ENCODE measurements around the gene WBP1. TPM values are rescaled to one million over a fixed set of nuclear protein-coding genes. Genes with fewer than 3 reads are reported as not detected.
A peak's percentile ranks its signal among the peaks of the same experiment; 100 is the strongest.

The WBP1 gene
- total RNA-seq: 10 to 100 TPM; 39.5 to 65.0 TPM
- polyA plus RNA-seq: 10 to 100 TPM; 55.9 to 56.7 TPM
- long read RNA-seq, donor 1, transcript WBP1-212 (3 exons, 919 nt): minor isoform, 13 of 55 reads
- long read RNA-seq, donor 1, transcript WBP1-201 (4 exons, 1,294 nt): major isoform, 33 of 55 reads
- long read RNA-seq, donor 1, partial matches to known transcripts: 0 of 55 reads
- long read RNA-seq, donor 1, other reads (novel, unspliced or antisense): 0 of 55 reads
- long read RNA-seq, donor 2, transcript WBP1-201 (4 exons, 1,294 nt): major isoform, 14 of 39 reads
- long read RNA-seq, donor 2, transcript WBP1-212 (3 exons, 919 nt): minor isoform, 6 of 39 reads
- long read RNA-seq, donor 2, partial matches to known transcripts: 12 of 39 reads
- long read RNA-seq, donor 2, other reads (novel, unspliced or antisense): 0 of 39 reads
- long read RNA-seq, donor 3, transcript WBP1-212 (3 exons, 919 nt): minor isoform, 8 of 62 reads
- long read RNA-seq, donor 3, transcript WBP1-201 (4 exons, 1,294 nt): major isoform, 16 of 62 reads
- long read RNA-seq, donor 3, partial matches to known transcripts: 31 of 62 reads
- long read RNA-seq, donor 3, other reads (novel, unspliced or antisense): 0 of 62 reads
- long read RNA-seq, donor 4, transcript WBP1-201 (4 exons, 1,294 nt): major isoform, 16 of 31 reads
- long read RNA-seq, donor 4, transcript WBP1-212 (3 exons, 919 nt): minor isoform, 7 of 31 reads
- long read RNA-seq, donor 4, partial matches to known transcripts: 5 of 31 reads
- long read RNA-seq, donor 4, other reads (novel, unspliced or antisense): 0 of 31 reads
- long read RNA-seq, donor 5, transcript WBP1-209 (3 exons, 847 nt): minor isoform, 11 of 92 reads
- long read RNA-seq, donor 5, transcript WBP1-212 (3 exons, 919 nt): minor isoform, 11 of 92 reads
- long read RNA-seq, donor 5, transcript WBP1-201 (4 exons, 1,294 nt): major isoform, 32 of 92 reads
- long read RNA-seq, donor 5, partial matches to known transcripts: 32 of 92 reads
- long read RNA-seq, donor 5, other reads (novel, unspliced or antisense): 0 of 92 reads

DNA sequence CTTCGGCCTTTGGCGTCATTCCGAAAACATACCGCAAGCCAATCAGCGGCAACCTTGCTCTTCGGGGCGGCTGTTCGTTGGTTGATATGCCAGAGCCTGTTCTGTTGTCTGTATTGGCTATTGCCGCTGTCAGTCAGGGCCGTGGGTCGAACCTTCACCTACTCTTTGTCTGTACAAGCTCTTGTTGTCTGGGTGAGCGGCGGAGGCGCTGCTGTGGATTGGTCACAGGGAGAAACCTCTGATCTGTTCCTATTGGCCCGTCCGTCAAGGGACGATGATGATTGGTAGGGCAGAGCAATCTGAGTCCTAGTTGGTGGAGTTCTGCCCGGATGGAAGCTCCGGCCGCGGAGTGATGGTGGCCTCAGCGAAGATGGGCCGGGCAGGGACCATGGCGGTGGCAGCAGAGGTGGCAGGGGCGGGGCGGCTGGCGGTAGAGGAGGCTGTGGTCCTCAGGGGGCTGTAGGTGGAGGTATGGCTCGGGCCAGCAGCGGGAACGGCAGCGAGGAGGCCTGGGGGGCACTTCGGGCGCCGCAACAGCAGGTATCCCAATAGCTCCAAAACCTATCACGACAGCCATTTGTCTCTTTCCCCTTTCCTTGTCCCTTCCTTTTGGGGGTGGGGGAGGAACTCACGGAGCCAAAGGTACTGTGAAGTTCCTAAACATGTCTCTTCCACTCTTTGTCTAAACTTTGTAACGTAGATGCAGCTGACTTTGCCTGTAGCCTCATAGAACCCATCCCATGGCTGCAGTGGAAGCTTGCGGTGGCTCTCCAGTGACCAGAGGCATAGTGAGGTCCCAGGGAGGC lies at the start of gene WBP1:
WBP1 (plus strand) TSS at position 307 of the 806 bp plus-strand sequence; CDS start at position 472, 165 bp downstream.
- Histone ChIP-seq H3K4me3 (peak within 1 kb of the TSS; percentile 54), H3K9ac (ENCODE audit: insufficient read depth in 1 of 2, low read length in 2 of 2) (peak within 1 kb of the TSS; percentile 80 to 92)
- TF ChIP-seq, protein P1, sequence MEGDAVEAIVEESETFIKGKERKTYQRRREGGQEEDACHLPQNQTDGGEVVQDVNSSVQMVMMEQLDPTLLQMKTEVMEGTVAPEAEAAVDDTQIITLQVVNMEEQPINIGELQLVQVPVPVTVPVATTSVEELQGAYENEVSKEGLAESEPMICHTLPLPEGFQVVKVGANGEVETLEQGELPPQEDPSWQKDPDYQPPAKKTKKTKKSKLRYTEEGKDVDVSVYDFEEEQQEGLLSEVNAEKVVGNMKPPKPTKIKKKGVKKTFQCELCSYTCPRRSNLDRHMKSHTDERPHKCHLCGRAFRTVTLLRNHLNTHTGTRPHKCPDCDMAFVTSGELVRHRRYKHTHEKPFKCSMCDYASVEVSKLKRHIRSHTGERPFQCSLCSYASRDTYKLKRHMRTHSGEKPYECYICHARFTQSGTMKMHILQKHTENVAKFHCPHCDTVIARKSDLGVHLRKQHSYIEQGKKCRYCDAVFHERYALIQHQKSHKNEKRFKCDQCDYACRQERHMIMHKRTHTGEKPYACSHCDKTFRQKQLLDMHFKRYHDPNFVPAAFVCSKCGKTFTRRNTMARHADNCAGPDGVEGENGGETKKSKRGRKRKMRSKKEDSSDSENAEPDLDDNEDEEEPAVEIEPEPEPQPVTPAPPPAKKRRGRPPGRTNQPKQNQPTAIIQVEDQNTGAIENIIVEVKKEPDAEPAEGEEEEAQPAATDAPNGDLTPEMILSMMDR (IDR thresholded peaks at IDR 0.05; ENCODE audit: control extremely low read depth, extremely low read depth): no peak

GRCh38 chr2:74413001-74413698 lies 45.1 kb upstream of the WBP1 start:
- peaks cover 0 to 8% (median 0%) of the 10 kb centered on the region in 3 donors for H3K27me3 ChIP-seq (ENCODE audit: control insufficient read depth in 3 of 3, insufficient read depth in 3 of 3, low read length in 2 of 3)
- peaks cover 0 to 21% (median 0%) of the 10 kb centered on the region in 5 donors for H3K4me1 ChIP-seq (ENCODE audit: control insufficient read depth in 5 of 5, insufficient read depth in 5 of 5, low read length in 5 of 5)
- DNase-seq: no peak
- H3K36me3 ChIP-seq (ENCODE audit: control insufficient read depth in 4 of 4, insufficient read depth in 4 of 4, low read length in 4 of 4): no peaks in the 10 kb centered on the region
- H3K9me3 ChIP-seq (ENCODE audit: control insufficient read depth in 4 of 4, insufficient read depth in 3 of 4, low read length in 3 of 4): no peaks in the 10 kb centered on the region
- no peak overlapping the region for H3K27ac ChIP-seq (ENCODE audit: low read depth in 1 of 2, low read length in 1 of 2)
- no peak overlapping the region for H3K4me3 ChIP-seq
- H3K9ac ChIP-seq (ENCODE audit: insufficient read depth in 1 of 2, low read length in 2 of 2): no peak overlapping the region
- TF ChIP-seq, protein P1 (IDR thresholded peaks at IDR 0.05; ENCODE audit: control extremely low read depth, extremely low read depth): no peak
- 83 to 87% methylated on average over 8 of the region's 8 CpGs for whole genome bisulfite sequencing, 2 donors
- no peak for ATAC-seq (ENCODE audit: insufficient read depth, low FRiP score)

More for the DNA sequence above, at the start of gene WBP1:
- Histone ChIP-seq H3K27me3 (ENCODE audit: control insufficient read depth in 3 of 3, insufficient read depth in 3 of 3, low read length in 2 of 3) (no peaks in the 10 kb centered on the region), H3K27ac (ENCODE audit: low read depth in 1 of 2, low read length in 1 of 2) (peak within 1 kb of the TSS; percentile 78 to 94), H3K9me3 (ENCODE audit: control insufficient read depth in 4 of 4, insufficient read depth in 3 of 4, low read length in 3 of 4) (no peaks in the 10 kb centered on the region), H3K36me3 (ENCODE audit: control insufficient read depth in 4 of 4, insufficient read depth in 4 of 4, low read length in 4 of 4) (peaks cover 6 to 15% (median 7%) of the 10 kb centered on the region in 4 donors), H3K4me1 (ENCODE audit: control insufficient read depth in 5 of 5, insufficient read depth in 5 of 5, low read length in 5 of 5) (peaks cover 6 to 33% (median 11%) of the 10 kb centered on the region in 5 donors)
- WGBS, 2 donors: 0 to 1% methylated on average over 36 to 38 of the region's 38 CpGs
- peak; percentile 100 for DNase-seq
- peak; percentile 93 for ATAC-seq (ENCODE audit: insufficient read depth, low FRiP score)

DNA sequence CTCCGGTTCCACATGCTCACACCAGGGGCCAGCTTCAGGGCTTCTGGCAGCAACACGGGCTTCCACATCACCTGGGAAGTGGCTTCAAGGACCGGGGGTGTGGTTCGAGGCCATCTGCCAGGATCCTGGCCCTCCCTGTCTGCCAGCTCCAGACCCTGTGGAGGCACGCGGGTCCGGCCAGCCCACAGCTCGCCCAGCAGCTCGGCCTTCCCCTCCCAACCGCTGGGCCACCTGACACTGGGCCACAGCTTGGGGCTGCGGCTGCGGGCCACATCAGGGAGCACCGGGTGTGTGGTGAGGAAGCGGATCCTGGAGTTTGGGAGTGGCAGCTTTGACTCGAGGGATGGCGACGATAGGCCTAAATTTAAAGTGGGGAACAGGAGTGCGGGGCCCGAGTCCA lies 43.8 kb upstream of the WBP1 start:
- no peak for ATAC-seq (ENCODE audit: insufficient read depth, low FRiP score)
- no peak overlapping the region for H3K9ac ChIP-seq (ENCODE audit: insufficient read depth in 1 of 2, low read length in 2 of 2)

More for the DNA sequence above, 43.8 kb upstream of the WBP1 start:
- TF ChIP-seq, protein P1 (IDR thresholded peaks at IDR 0.05; ENCODE audit: control extremely low read depth, extremely low read depth): no peak
- Histone ChIP-seq H3K27me3 (ENCODE audit: control insufficient read depth in 3 of 3, insufficient read depth in 3 of 3, low read length in 2 of 3) (no peaks in the 10 kb centered on the region), H3K4me3 (peak overlapping the region; percentile 29), H3K36me3 (ENCODE audit: control insufficient read depth in 4 of 4, insufficient read depth in 4 of 4, low read length in 4 of 4) (no peaks in the 10 kb centered on the region), H3K27ac (ENCODE audit: low read depth in 1 of 2, low read length in 1 of 2) (peak overlapping the region in 1 of 2 donors; percentile 8), H3K4me1 (ENCODE audit: control insufficient read depth in 5 of 5, insufficient read depth in 5 of 5, low read length in 5 of 5) (peaks cover 0 to 21% (median 0%) of the 10 kb centered on the region in 5 donors), H3K9me3 (ENCODE audit: control insufficient read depth in 4 of 4, insufficient read depth in 3 of 4, low read length in 3 of 4) (no peaks in the 10 kb centered on the region)
- no peak for DNase-seq
- WGBS, 2 donors: 54 to 59% methylated on average over 19 of the region's 19 CpGs

All from lung (tissue), 16 donors.